Upper lobe of left lung (tissue), 6 donors: ENCODE results near the gene ZIC5. TPM values are rescaled to one million over a fixed set of nuclear protein-coding genes. Genes with fewer than 3 reads are reported as not detected.
"Not testable (repeated sequence)": the region's sequence is repeated elsewhere in the genome, so short reads cannot be mapped to it uniquely, and the experiment has no call there.

Experiments used
- ATAC-seq, 2 donors: fragments of 200-7000 bp; cut with Tn5 transposase; one replicate each; pipeline ENCODE4 v1.9.1; 2022; ENCODE audit warnings: mild to moderate bottlenecking in 2 of 2, moderate library complexity in 2 of 2; ENCODE audit not compliant: low FRiP score in 2 of 2
- DNase-seq, 2 donors: peaks; one replicate each; pipeline ENCODE4 v3.0.0-alpha.2; 2019 to 2020
- H3K27ac ChIP-seq, 4 donors: fragments of 200-600 bp; sonication (generic); one replicate each; pipeline ENCODE4 v1.5.1; 2016 to 2019
- H3K27me3 ChIP-seq, 4 donors: fragments of 200-600 bp; sonication (generic); one replicate each; pipeline ENCODE4 v1.5.1; 2017 to 2019
- H3K36me3 ChIP-seq, 4 donors: fragments of 200-600 bp; sonication (generic); one replicate each; pipeline ENCODE4 v1.5.1; 2016 to 2019
- H3K4me1 ChIP-seq, 4 donors: fragments of 200-600 bp; sonication (generic); one replicate each; pipeline ENCODE4 v1.5.1; 2018 to 2019
- H3K4me3 ChIP-seq, 4 donors: fragments of 200-600 bp; sonication (generic); one replicate each; pipeline ENCODE4 v1.5.1; 2017 to 2019; ENCODE audit warnings: mild to moderate bottlenecking in 2 of 4, moderate library complexity in 1 of 4
- H3K9me3 ChIP-seq, 4 donors: fragments of 200-600 bp; sonication (generic); one replicate each; pipeline ENCODE4 v1.5.1; 2018 to 2019
- CTCF ChIP-seq, 6 experiments: fragments of 450-650 bp in 4 of 6; fragments of 200-600 bp in 2 of 6; sonication (generic) in 2 of 6; IDR thresholded peaks; one replicate each; pipeline ENCODE4 v1.5.1; 2016 to 2019; ENCODE audit warnings: antibody characterized with exemption in 6 of 6
- EP300 ChIP-seq, 4 donors: sonication (generic); formaldehyde crosslinking; IDR thresholded peaks; one replicate each; pipeline ENCODE4 v1.5.1; 2017; ENCODE audit warnings: antibody characterized with exemption in 4 of 4, control low read depth in 2 of 4
- POLR2A ChIP-seq, 4 donors: fragments of 450-650 bp; IDR thresholded peaks; one replicate each; pipeline ENCODE4 v1.5.1; 2016 to 2017; ENCODE audit warnings: antibody characterized with exemption in 4 of 4, mild to moderate bottlenecking in 2 of 4
- POLR2AphosphoS5 ChIP-seq, 2 donors: sonication (generic); formaldehyde crosslinking; IDR thresholded peaks; one replicate each; pipeline ENCODE4 v1.5.1; 2017; ENCODE audit warnings: antibody characterized with exemption in 2 of 2
- WGBS, 2 donors: methylation state at CpG; one replicate each; pipeline ENCODE4 v1.1.5; 2017 to 2018; 5-methylcytosine and 5-hydroxymethylcytosine counted together
- total RNA-seq, 6 donors: library from RNA; depleted of rRNA in 4 of 6; stranded (reverse); fragments of >200 nt in 4 of 6; gene quantifications; one replicate each; pipeline versions ENCODE4 v1.1.0 to v1.2.1, GENCODE V29; 2016 to 2021
- donor health status: DM: no; HTN: no; CAD: no; lungs with moderate emphysema.
- donor health status: DM: no; HTN: yes; CAD: no; lungs with severe emphysema.

Gene ZIC5
- total RNA-seq, 6 donors from 2014 or later = 0.07 TPM; not detected in 5

- H3K4me3 ChIP-seq = no peak overlapping the region
- no peak for TF ChIP-seq POLR2AphosphoS5 (IDR thresholded peaks at IDR 0.05)
- no peak for DNase-seq
- peak overlapping the region in 1 of 4 donors; percentile 58 for H3K27ac ChIP-seq
- no peak for ATAC-seq
- H3K36me3 ChIP-seq = no peaks in the 10 kb centered on the region
- peaks cover 0 to 29% (median 14%) of the 10 kb centered on the region in 4 donors for H3K27me3 ChIP-seq
- no peaks in the 10 kb centered on the region for H3K9me3 ChIP-seq
- WGBS, 2 donors = 61 to 63% methylated on average over 12 to 14 of the region's 14 CpGs
- peaks cover 15 to 30% (median 23%) of the 10 kb centered on the region in 4 donors for H3K4me1 ChIP-seq
These were observed 18.3 kb downstream of the ZIC5 start for GRCh38 chr13:99953138-99953755.

DNA sequence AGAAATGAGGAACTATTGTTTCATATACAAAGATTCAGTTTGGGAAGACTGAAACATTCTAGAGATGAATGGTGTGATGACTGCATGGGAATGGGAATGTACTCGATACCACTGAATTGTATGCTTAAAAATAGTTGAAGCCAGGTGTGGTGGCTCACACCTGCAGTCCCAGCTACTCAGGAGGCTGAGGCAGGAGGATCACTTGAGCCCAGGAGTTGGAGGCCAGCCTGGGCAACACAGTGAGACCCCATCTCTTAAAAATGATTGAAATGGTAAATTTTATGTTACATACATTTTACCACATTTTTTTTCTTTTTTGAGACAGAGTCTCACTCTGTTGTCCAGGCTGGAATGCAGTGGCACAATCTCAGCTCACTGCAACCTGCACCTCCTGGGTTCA lies 19.9 kb downstream of the ZIC5 start:
- WGBS, 2 donors = 94 to 96% methylated on average over 1 of the region's 1 CpG
- not testable (repeated sequence) for H3K27ac ChIP-seq

GRCh38 chr13:99949679-99950413 lies 21.7 kb downstream of the ZIC5 start:
- Histone ChIP-seq H3K4me3 (no peak overlapping the region), H3K4me1 (peaks cover 0 to 10% (median 3%) of the 10 kb centered on the region in 4 donors), H3K27ac (peak overlapping the region in 1 of 4 donors; percentile 46), H3K36me3 (no peaks in the 10 kb centered on the region), H3K27me3 (no peaks in the 10 kb centered on the region), H3K9me3 (no peaks in the 10 kb centered on the region)
- no peak for TF ChIP-seq POLR2AphosphoS5 (IDR thresholded peaks at IDR 0.05)
- no peak for TF ChIP-seq POLR2A (IDR thresholded peaks at IDR 0.05)
- no peak for TF ChIP-seq CTCF (IDR thresholded peaks at IDR 0.05)
- TF ChIP-seq EP300 (IDR thresholded peaks at IDR 0.05) = no peak
- ATAC-seq (no peak), DNase-seq (no peak)
- 55 to 58% methylated on average over 8 of the region's 8 CpGs for WGBS, 2 donors

More for the DNA sequence above, 19.9 kb downstream of the ZIC5 start:
- Histone ChIP-seq H3K4me1 (peaks cover 8 to 21% (median 14%) of the 10 kb centered on the region in 4 donors), H3K27me3 (peaks cover 0 to 13% (median 6%) of the 10 kb centered on the region in 4 donors)
- DNase-seq, H3K36me3 ChIP-seq, H3K4me3 ChIP-seq, ATAC-seq, H3K9me3 ChIP-seq: not testable (repeated sequence)

DNA sequence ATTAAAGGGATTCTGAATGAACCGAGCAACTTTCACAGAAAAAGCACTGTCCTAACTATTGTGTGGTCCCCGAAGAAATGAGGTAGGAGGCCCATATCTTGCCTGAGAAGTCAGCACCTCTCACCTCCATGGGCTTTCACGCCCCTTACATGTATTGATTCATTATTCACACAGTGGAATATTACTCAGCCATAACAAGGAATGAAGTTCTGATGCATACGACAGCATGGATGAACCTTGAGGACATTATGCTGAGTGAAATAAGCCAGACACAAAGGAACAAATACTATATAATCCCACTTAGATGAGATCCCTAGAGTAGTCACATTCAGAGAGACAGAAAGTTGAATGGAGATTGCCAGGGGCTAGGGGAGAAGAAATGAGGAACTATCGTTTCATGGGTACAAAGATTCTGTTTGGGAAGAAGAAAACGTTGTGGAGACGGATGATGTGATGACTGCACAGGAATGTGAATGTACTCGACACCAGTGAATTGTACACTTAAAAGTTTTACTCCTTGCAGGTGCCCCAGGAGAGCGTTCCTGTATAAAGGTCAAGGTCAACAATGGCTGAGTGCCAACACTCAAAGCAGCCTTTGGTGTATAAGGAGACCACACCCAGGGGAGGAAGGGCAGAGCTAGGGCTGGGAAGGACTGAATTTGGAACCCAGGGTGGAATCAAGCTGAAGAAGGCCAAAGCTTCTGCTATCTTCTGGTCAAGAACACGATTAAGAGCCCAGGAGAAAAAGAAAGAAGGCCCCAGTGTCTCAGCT lies 22.5 kb downstream of the ZIC5 start:
- DNase-seq (peak in 1 of 2 donors; percentile 64), ATAC-seq (peak in 1 of 2 donors; percentile 36)
- Histone ChIP-seq H3K36me3 (no peaks in the 10 kb centered on the region), H3K9me3 (no peaks in the 10 kb centered on the region), H3K27me3 (no peaks in the 10 kb centered on the region), H3K4me1 (peaks cover 0 to 10% (median 3%) of the 10 kb centered on the region in 4 donors), H3K27ac (peak overlapping the region in 1 of 4 donors; percentile 1), H3K4me3 (no peak overlapping the region)
- WGBS, 2 donors = 63% methylated on average over 10 of the region's 10 CpGs
- TF ChIP-seq CTCF (IDR thresholded peaks at IDR 0.05) = no peak
- TF ChIP-seq EP300 (IDR thresholded peaks at IDR 0.05) = no peak
- TF ChIP-seq POLR2AphosphoS5 (IDR thresholded peaks at IDR 0.05) = no peak
- no peak for TF ChIP-seq POLR2A (IDR thresholded peaks at IDR 0.05)

DNA sequence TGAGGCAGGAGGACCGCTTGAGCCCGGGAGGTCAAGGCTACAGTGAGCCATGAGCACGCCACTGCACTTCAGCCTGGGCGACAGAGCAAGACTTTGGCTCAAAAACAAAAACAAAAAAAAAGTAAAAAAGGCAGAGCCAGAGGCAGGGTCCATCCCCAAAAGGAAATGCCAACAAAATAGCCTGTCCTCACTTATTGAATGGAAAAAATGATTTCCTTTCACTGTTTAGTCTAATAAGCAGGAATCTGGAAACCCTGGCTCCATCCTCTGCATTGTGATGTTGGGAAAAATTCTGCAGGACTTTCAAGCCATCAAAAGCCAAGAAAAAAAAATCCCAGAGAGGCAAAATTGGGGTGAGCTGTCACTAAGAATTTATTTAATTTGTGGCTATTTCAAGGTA lies 23.2 kb downstream of the ZIC5 start:
- no peak for DNase-seq
- no peaks in the 10 kb centered on the region for H3K36me3 ChIP-seq
- no peak for ATAC-seq
- H3K9me3 ChIP-seq = no peaks in the 10 kb centered on the region
- 51 to 62% methylated on average over 4 of the region's 4 CpGs for WGBS, 2 donors
- no peaks in the 10 kb centered on the region for H3K27me3 ChIP-seq
- H3K4me3 ChIP-seq = no peak overlapping the region
- TF ChIP-seq EP300 (IDR thresholded peaks at IDR 0.05) = no peak
- TF ChIP-seq POLR2A (IDR thresholded peaks at IDR 0.05) = no peak
- TF ChIP-seq CTCF (IDR thresholded peaks at IDR 0.05) = no peak
- TF ChIP-seq POLR2AphosphoS5 (IDR thresholded peaks at IDR 0.05) = no peak
- peaks cover 0 to 9% (median 3%) of the 10 kb centered on the region in 4 donors for H3K4me1 ChIP-seq
- no peak overlapping the region for H3K27ac ChIP-seq
